Activated CD8-positive, alpha-beta memory T cell treated with anti-CD3 and anti-CD28 coated beads for 48 hours (primary cell): ENCODE measurements around the gene RPUSD3.
"Not testable (repeated sequence)": the region's sequence is repeated elsewhere in the genome, so short reads cannot be mapped to it uniquely, and the experiment has no call there.

Experiments
- DNase-seq, 3 experiments: peaks; one replicate each; pipeline ENCODE4 v3.0.0-alpha.2; 2020; ENCODE audit warnings: low read depth in 2 of 3, low spot score in 2 of 3

The RPUSD3 gene

DNA sequence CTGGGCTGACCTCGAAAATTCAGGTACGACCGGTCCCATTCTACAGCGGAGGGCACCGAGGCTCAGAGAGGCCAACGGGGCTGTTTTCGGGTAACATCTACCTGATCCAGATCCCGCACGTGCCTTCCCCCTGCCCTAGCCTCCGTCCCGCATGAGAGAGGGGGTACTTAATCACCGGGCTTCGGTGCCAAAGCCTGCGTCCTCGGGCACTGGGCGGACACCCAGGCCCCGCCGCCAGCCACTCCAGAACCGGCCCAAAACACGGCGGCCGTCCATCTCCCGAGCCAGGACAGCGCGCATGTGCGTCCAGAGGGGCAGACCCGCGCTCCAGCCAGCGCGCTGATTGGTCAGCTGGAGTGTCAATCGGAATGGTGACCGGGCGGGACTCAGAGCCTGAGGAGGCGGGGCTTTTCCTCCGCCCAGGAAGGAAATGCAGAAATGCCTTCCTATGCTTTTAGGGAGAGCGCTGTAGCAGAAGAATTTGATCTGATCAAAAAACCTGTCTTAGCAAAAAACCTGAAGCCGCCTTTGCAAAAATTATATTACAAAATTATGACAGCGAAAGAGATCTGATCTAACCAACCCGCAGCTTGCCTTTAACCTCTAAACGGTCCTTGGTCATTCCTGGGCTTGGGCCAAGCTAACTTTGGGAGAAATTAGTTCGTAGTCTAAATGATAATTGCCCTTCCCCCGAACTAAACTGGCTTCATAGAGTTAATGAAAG lies at the start of gene RPUSD3:
TSS of gene RPUSD3 (minus strand) at position 294 of the 724 bp plus-strand sequence. CDS start at position 276, 18 bp downstream.
- peak; percentile 89 to 98 (median 97) for DNase-seq

DNA sequence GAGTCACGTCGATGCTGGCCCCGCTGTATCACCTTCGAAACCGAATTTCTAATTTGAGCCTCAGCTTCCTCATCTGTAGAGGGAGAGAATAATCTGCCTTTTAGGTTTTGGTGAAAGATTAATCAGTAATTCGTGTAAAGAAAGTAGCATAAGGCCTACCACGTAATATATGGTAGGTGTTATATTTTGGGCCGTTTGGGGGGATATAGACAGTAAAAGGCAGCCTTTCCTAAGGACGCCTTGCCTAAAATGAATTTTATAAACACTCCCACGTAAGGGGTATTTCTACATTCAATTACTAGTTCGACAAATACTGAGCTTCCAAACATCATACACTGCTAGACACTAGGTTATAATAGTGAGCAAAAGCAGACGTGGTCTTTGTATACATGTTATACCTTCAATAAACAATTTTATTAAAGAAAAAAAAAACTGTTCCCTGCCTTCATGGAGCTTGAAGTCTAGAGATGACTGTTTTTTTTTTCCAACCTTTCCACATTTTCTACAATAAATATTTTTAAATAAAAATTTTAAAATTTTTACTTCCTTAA lies 47.3 kb upstream of the RPUSD3 start:
- DNase-seq: no peak

GRCh38 chr3:9890249-9891071 lies 46.7 kb upstream of the RPUSD3 start, which contains the start of gene JAGN1:
TSS of gene JAGN1 (plus strand) at chr3:9890610. CDS start at chr3:9890723, 113 bp downstream.
- DNase-seq: peak; percentile 76 to 90 (median 81)

- DNase-seq: no peak
Observed at GRCh38 chr3:9889405-9889804, 45.6 kb upstream of the RPUSD3 start.

DNA sequence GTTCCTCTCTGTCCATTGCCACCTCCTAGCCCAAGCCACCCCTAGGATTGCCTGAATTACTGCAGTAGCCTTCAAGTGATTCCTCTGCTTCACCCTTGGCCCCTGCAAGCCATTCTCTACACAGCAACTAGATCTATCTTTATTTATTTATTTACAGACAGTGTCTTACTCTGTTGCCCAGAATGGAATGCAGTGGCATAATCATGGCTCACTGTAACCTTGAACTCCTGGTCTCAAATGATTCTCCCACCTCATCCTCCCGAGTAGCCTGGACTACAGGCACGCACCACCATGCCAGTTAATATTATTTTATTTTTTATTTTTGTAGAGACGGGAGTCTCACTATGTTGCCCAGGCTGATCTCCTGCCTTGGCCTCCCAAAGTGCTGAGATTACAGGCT lies 44.7 kb upstream of the RPUSD3 start:
- DNase-seq: no peak

DNA sequence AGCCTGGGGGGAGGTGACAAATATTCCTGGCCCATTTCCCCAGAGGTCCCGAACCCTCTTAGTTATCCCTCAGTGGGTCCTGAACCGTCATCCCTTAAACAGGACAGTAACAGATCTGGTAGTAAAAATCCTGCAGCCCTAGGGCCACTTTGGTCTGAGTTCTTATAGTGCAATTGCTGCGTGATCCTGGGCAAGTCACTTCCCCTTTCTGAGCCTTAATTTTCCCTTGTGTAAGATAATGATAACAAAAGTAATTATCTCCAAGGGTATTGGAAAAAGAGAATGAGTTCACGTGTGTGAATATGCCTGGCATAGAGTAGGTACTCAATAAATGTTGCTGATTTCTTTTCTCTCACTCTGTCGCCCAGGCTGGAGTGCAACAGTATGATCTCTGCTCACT lies 43.7 kb upstream of the RPUSD3 start:
- no peak for DNase-seq

DNA sequence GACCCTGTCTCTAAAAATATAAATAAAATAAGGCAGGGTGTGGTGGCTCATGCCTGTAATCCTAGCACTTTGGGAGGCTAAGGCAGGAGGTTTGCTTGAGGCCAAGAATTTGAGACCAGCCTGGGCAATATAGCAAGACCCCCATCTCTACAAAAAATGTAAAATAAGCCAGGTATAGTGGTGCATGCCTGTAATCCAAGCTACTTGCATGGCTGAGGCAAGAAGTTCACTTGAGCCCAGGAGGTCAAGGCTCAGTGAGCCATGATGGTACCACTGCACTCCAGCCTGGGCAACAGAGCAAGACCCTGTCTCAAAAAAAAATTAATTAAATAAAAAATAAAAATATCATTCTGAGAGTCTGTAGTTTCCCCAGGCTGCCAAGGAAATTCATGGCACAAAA lies 42.5 kb upstream of the RPUSD3 start:
- DNase-seq: no peak

- DNase-seq: no peak
Observed at GRCh38 chr3:9884555-9885165, 40.9 kb upstream of the RPUSD3 start.

DNA sequence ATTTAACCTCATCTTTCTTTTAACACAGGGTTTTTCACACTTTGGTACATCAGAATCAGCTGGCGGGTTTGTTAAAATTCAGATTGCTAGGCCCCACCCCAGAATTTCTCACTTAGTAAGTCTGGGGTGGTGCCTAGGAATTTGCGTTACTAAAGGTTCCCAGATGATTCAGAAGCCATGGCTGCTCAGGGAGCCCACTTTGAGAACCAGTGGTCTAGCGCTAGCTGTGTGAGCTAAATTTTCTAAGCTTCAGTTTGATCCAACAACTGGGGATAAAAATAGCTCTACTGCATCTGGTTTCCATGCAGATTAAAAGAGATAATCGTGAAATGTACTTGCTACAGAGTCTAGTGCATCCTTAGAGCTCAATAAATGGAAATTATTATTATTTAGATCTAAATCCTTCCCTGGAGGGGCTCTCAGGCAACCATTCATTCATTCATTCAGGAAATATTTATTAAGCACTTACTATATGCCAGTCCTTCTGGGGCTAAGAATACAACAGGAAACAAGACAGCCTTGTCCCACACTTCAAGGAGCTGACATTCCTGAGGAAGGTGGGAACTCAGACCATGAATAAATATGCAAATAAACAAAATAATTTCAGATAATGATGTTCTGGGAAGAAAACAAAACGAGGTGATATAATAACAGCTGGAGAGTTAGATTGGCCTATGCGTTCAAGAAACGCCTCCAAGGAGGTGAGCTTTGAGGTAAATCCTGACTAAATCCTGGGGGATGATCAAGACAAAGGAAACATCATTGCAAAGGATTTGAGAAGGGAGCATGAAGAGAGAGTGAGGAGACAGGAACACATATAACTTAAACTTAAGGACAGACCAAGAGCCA lies 40.1 kb upstream of the RPUSD3 start:
- DNase-seq: no peak

DNA sequence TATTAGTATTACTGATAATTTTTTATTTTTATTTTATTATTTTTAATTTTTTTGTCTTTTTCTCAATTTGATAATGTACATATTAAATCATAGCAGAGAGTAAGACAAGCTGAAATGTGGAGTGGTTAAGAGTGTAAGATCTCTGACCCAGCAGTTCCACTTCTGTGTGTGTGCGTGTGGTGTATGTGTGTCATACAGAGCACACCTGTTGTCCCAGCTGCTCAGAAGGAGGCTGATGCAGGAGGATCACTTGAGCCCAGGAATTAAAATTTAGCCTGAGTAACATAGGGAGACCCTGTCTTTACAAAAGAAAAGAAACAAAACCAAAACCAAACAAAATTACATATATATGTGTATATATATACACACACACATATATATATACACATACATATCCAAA lies 37.6 kb upstream of the RPUSD3 start:
- no peak for DNase-seq

DNA sequence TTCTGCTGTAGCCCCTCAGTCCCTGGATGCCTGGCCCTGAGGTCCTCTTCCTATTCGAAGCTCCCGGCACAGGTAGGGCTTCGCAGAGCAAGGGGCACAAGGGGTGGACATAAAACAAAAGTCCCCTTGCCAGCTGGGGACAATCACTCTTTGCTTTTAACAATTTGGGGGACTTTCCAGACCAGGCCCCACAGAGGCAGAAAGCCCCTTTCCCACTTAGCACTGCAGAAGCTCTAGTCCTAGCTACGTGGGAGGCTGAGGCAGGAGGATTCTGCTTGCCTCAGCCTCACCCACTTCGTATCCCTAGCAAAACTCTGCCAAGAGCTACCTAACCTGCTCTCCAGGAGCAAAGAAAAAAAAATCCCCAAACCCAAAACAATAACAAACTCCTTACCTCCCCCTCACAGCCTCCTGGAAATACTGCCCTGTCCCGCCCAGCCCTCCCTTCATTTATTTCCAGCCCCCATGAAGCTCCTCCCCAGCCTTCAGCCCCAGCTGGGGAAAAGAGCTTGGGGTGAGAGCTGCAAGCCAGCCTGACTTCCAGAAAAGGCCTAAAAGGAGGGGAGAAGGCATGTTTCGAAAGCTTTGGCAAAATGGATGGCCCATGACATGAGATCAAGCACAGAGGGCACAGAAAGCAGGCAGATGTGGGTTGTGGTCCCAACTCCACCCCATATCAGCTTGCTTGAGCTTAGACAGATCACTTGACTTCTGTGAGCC lies 36.2 kb upstream of the RPUSD3 start, which contains the start of gene CIDEC:
TSS of gene CIDEC (minus strand) at position 424 of the 720 bp plus-strand sequence. CDS start 1,767 bp downstream, outside the sequence.
- no peak for DNase-seq

- DNase-seq: no peak
Observed at GRCh38 chr3:9878700-9879099, 34.9 kb upstream of the RPUSD3 start.

DNA sequence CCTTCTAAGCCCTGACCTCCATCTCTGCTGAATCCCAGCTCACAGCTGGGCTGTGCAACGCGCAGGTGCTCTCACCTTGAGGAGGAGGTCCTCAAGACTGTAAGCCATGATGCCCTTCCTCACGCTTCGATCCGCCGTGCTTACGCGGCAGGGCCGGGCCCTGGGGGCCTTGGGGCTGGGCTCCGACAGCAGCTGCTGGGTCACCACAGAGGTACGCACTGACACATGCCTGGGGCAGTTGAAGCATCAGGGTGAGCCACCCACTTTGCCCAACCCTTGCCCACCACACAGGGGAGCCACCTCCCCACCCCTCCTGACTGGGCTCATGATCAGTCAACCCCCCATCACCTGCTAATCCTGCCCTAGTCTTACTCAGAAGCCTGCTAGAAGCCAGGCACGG lies 33.2 kb upstream of the RPUSD3 start:
- DNase-seq: no peak

- DNase-seq: not testable (repeated sequence)
Observed at GRCh38 chr3:9876255-9876654, 32.4 kb upstream of the RPUSD3 start.

- no peak for DNase-seq
Observed at GRCh38 chr3:9875448-9875847, 31.6 kb upstream of the RPUSD3 start.

GRCh38 chr3:9872067-9872466 lies 28.3 kb upstream of the RPUSD3 start:
- DNase-seq: not testable (repeated sequence)

DNA sequence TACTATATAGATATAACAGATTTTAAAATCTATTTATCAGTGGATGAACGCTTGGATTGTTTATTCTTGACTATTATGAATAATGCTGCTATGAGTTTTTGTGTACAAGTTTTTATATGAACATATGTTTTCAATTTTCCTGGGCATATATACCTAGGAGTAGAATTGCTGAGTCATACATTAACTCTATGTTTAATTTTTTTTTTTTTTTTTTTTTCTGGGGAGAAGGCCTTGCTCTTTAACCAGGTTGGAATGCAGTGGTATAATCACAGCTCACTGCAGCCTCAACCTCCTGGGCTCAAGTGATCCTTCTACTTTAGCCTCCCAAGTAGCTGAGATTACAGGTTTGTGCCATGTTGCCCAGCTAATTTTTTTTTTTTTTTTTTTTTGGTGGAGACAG lies 27.2 kb upstream of the RPUSD3 start:
- DNase-seq: no peak

- DNase-seq: no peak
Observed at GRCh38 chr3:9869955-9870354, 26.1 kb upstream of the RPUSD3 start.

GRCh38 chr3:9867106-9867505 lies 23.3 kb upstream of the RPUSD3 start:
- DNase-seq: no peak

- no peak for DNase-seq
Observed at GRCh38 chr3:9866639-9867038, 22.8 kb upstream of the RPUSD3 start.
